SK-MEL-5 (cell line): ENCODE measurements around the gene RPS6KA2. TPM values are rescaled to one million over a fixed set of nuclear protein-coding genes. Genes with fewer than 3 reads are reported as not detected.

Experiments used
- DNase-seq: peaks from one replicate; pipeline ENCODE4 v3.0.0-alpha.2; 2016; ENCODE audit warnings: low read depth, low spot score
- in situ Hi-C: cut with HindIII; loops from 2 replicates; pipeline ENCODE4 v1.10.0; 2016; ENCODE audit warnings: low sequenced_read_pairs, high pct_unique_total_duplicates, low pct_unique_long_range_greater_than_20kb
- polyA plus RNA-seq, 2 experiments: library from polyadenylated mRNA; depleted of rRNA; stranded (reverse); fragments of >200 nt; gene quantifications; 2 replicates each; pipeline ENCODE4 v1.2.3, GENCODE V29; 2015
- total RNA-seq: library from RNA; depleted of rRNA; stranded (reverse); fragments of >200 nt; shearing (Covaris generic); gene quantifications from 2 replicates; pipeline ENCODE4 v1.2.3, GENCODE V29; 2014; rRNA removed

The RPS6KA2 gene
- total RNA-seq = 2.1 and 4.9 TPM in 2 replicates
- polyA plus RNA-seq (2015; cell fraction: cytosol; rRNA removed) = 3.5 and 6.4 TPM in 2 replicates
- polyA plus RNA-seq (2015; cell fraction: nucleus; rRNA removed) = 3.3 and 7.4 TPM in 2 replicates

GRCh38 chr6:166627033-166627874 lies at the start of gene RPS6KA2:
TSS of gene RPS6KA2 (minus strand) at chr6:166627251. CDS start at chr6:166627019, 232 bp downstream.
- DNase-seq = peak; percentile 98
- in situ Hi-C loops = no loop called here

- DNase-seq = no peak
- in situ Hi-C loops = no loop called here
Measured at GRCh38 chr6:166676270-166676860, 49.3 kb upstream of the RPS6KA2 start.

GRCh38 chr6:166675736-166676135 lies 48.7 kb upstream of the RPS6KA2 start:
- in situ Hi-C loops = no loop called here
- DNase-seq = no peak

GRCh38 chr6:166673309-166673708 lies 46.3 kb upstream of the RPS6KA2 start:
- DNase-seq = no peak

GRCh38 chr6:166672624-166673206 lies 45.7 kb upstream of the RPS6KA2 start:
- DNase-seq = no peak
- in situ Hi-C loops = no loop called here

More at GRCh38 chr6:166673309-166673708, 46.3 kb upstream of the RPS6KA2 start:
- in situ Hi-C loops = no loop called here

- in situ Hi-C loops = no loop called here
- no peak for DNase-seq
Measured at GRCh38 chr6:166672146-166672545, 45.1 kb upstream of the RPS6KA2 start.

GRCh38 chr6:166671434-166672081 lies 44.5 kb upstream of the RPS6KA2 start:
- in situ Hi-C loops = no loop called here
- no peak for DNase-seq

- DNase-seq = no peak
- in situ Hi-C loops = no loop called here
Measured at GRCh38 chr6:166670894-166671293, 43.8 kb upstream of the RPS6KA2 start.

- no peak for DNase-seq
- in situ Hi-C loops = no loop called here
Measured at GRCh38 chr6:166670013-166670412, 43.0 kb upstream of the RPS6KA2 start.

GRCh38 chr6:166667796-166668610 lies 41.0 kb upstream of the RPS6KA2 start:
- in situ Hi-C loops = no loop called here
- no peak for DNase-seq

- no peak for DNase-seq
- in situ Hi-C loops = no loop called here
Measured at GRCh38 chr6:166664135-166664534, 37.1 kb upstream of the RPS6KA2 start.

- in situ Hi-C loops = no loop called here
- no peak for DNase-seq
Measured at GRCh38 chr6:166663568-166663967, 36.5 kb upstream of the RPS6KA2 start.

- in situ Hi-C loops = no loop called here
- DNase-seq = no peak
Measured at GRCh38 chr6:166662690-166663089, 35.6 kb upstream of the RPS6KA2 start.

- DNase-seq = no peak
- in situ Hi-C loops = no loop called here
Measured at GRCh38 chr6:166661327-166662085, 34.5 kb upstream of the RPS6KA2 start.

GRCh38 chr6:166660157-166660688 lies 33.2 kb upstream of the RPS6KA2 start:
- in situ Hi-C loops = no loop called here
- DNase-seq = no peak

- DNase-seq = no peak
- in situ Hi-C loops = no loop called here
Measured at GRCh38 chr6:166659581-166659980, 32.5 kb upstream of the RPS6KA2 start.
